ENCODE results near the gene FBLN7.

GRCh38 chr2:112153179-112153490 is 14.9 kb downstream of the FBLN7 start:
- no peak for TF ChIP-seq POLR2AphosphoS5 (IDR thresholded peaks at IDR 0.05; ENCODE audit: low read depth)
- TF ChIP-seq EZH2 (IDR thresholded peaks at IDR 0.05; ENCODE audit: low read depth, unreplicated experiment): no peak
- TF ChIP-seq CTCF (conservative IDR thresholded peaks at IDR 0.05; ENCODE audit: low read depth in 2 of 2): no peak
- TF ChIP-seq REST (IDR thresholded peaks at IDR 0.05; ENCODE audit: unreplicated experiment): no peak
- TF ChIP-seq STAT1 (IDR thresholded peaks at IDR 0.05; ENCODE audit: unreplicated experiment): no peak
- TF ChIP-seq CREB1 (CRISPR knock-in tag; IDR thresholded peaks at IDR 0.05; ENCODE audit: low read depth): no peak

All from GM23338 (cell line).